PC-9 (cell line): ENCODE measurements around the gene ARSJ. TPM values are rescaled to one million over a fixed set of nuclear protein-coding genes. Genes with fewer than 3 reads are reported as not detected.

ENCODE experiments used
- BruUV-seq: library from RNA; stranded (reverse); fragments of 400-500 nt; replicated peaks from 2 replicates; lab custom pipeline; 2021; lab: Mats Ljungman, UMichigan
- CTCF ChIA-PET: fragments of 300-600 bp; sonication (Branson Sonifier 250); formaldehyde crosslinking; loops from one replicate; lab custom pipeline; 2022; ENCODE audit warnings: antibody characterized with exemption; lab: Charles Lee
- POLR2A ChIA-PET: fragments of 300-600 bp; sonication (Branson Sonifier 250); formaldehyde crosslinking; loops from one replicate; lab custom pipeline; 2022; ENCODE audit warnings: antibody characterized with exemption; ENCODE audit not compliant: unreplicated experiment; lab: Charles Lee
- DNase-seq, 2 experiments: peaks; one replicate each; pipeline versions ENCODE4 v3.0.0 to v3.0.0-alpha.2; 2015 to 2022; ENCODE audit warnings: mixed read lengths in 1 of 2
- H2AFZ ChIP-seq: fragments of 200-600 bp; sonication (generic); 2 replicates; pipeline ENCODE4 v1.8.1; 2017; ENCODE audit warnings: antibody characterized with exemption
- H3F3A ChIP-seq: fragments of 200-600 bp; sonication (generic); 2 replicates; pipeline ENCODE4 v1.8.1; 2017; ENCODE audit warnings: antibody characterized with exemption, mild to moderate bottlenecking, low read depth; ENCODE audit not compliant: insufficient read depth
- H3K27ac ChIP-seq: fragments of 200-600 bp; sonication (generic); 2 replicates; pipeline ENCODE4 v1.6.1; 2016; ENCODE audit warnings: mixed run types
- H3K27me3 ChIP-seq: fragments of 200-600 bp; sonication (generic); 2 replicates; pipeline ENCODE4 v1.6.1; 2016; ENCODE audit warnings: low read depth, mixed run types; ENCODE audit not compliant: insufficient read depth
- H3K36me3 ChIP-seq: fragments of 200-600 bp; sonication (generic); 2 replicates; pipeline ENCODE4 v1.6.1; 2016; ENCODE audit warnings: low read depth, mixed run types
- H3K4me1 ChIP-seq: fragments of 200-600 bp; sonication (generic); replicated peaks from 2 replicates; pipeline ENCODE4 v1.6.1; 2016; ENCODE audit warnings: mixed run types; ENCODE audit not compliant: insufficient read depth
- H3K4me2 ChIP-seq: fragments of 200-600 bp; sonication (generic); 2 replicates; pipeline ENCODE4 v1.6.1; 2017; ENCODE audit warnings: mixed run types
- H3K4me3 ChIP-seq: fragments of 200-600 bp; sonication (generic); 2 replicates; pipeline ENCODE4 v1.6.1; 2016; ENCODE audit warnings: mixed run types
- H3K79me2 ChIP-seq: fragments of 200-600 bp; sonication (generic); 2 replicates; pipeline ENCODE4 v1.6.1; 2017; ENCODE audit warnings: low read depth, mixed run types
- H3K9me2 ChIP-seq: fragments of 200-600 bp; sonication (generic); 2 replicates; pipeline ENCODE4 v1.8.1; 2017; ENCODE audit warnings: mild to moderate bottlenecking; ENCODE audit not compliant: insufficient read depth
- H3K9me3 ChIP-seq: fragments of 200-600 bp; sonication (generic); 2 replicates; pipeline ENCODE4 v1.8.1; 2016; ENCODE audit warnings: low read depth; ENCODE audit not compliant: insufficient read depth
- H4K20me1 ChIP-seq: fragments of 200-600 bp; sonication (generic); 2 replicates; pipeline ENCODE4 v1.8.1; 2017; ENCODE audit not compliant: insufficient read depth
- CTCF ChIP-seq: fragments of 200-600 bp; sonication (generic); conservative IDR thresholded peaks from 2 replicates; pipeline ENCODE4 v1.6.1; 2017; ENCODE audit warnings: mixed run types, antibody characterized with exemption, mild to moderate bottlenecking, moderate library complexity
- EZH2 ChIP-seq: fragments of 200-600 bp; sonication (generic); IDR thresholded peaks from 2 replicates; pipeline ENCODE4 v1.8.0; 2017; ENCODE audit warnings: antibody characterized with exemption, low read depth
- intact Hi-C: fragments of 100-400 bp; cut with micrococcal nuclease; formaldehyde crosslinking; loops from one replicate; pipeline ENCODE4 v1.10.0; 2022; ENCODE audit not compliant: unreplicated experiment
- total RNA-seq: library from RNA; stranded (reverse); gene quantifications from 2 replicates; pipeline ENCODE4 v1.2.3, GENCODE V29; 2021

The ARSJ gene
- total RNA-seq, 1 experiment from 2014 or later = 0.55 TPM

GRCh38 chr4:113904877-113905276, 74.6 kb downstream of the ARSJ start:
- Histone ChIP-seq H3K79me2 (no peaks in the 10 kb centered on the region), H2AFZ (no peak overlapping the region), H3K9me3 (no peaks in the 10 kb centered on the region), H3K9me2 (no peaks in the 10 kb centered on the region), H3K4me3 (no peak overlapping the region), H3K27ac (no peak overlapping the region), H3K36me3 (no peaks in the 10 kb centered on the region), H3K27me3 (no peaks in the 10 kb centered on the region), H3F3A (no peaks in the 10 kb centered on the region), H3K4me1 (no peaks in the 10 kb centered on the region), H3K4me2 (no peak overlapping the region), H4K20me1 (no peaks in the 10 kb centered on the region)
- intact Hi-C loops = loop anchor here (10.0 kb wide), 1 partner anchor 510 kb away; no protein-coding TSS in a partner anchor
- no peak for DNase-seq
- TF ChIP-seq CTCF = no peak
- TF ChIP-seq EZH2 = no peak
- POLR2A ChIA-PET = no interaction called here
- CTCF ChIA-PET = no interaction called here
- no TSS peak for BruUV-seq

- intact Hi-C loops = loop anchor here (2.0 to 10.0 kb wide), 2 partner anchors 507 to 623 kb away; no protein-coding TSS in a partner anchor
- no peak for TF ChIP-seq EZH2
- no peak for TF ChIP-seq CTCF
- ChIA-PET CTCF (no interaction called here), POLR2A (no interaction called here)
- no peaks in the 10 kb centered on the region for H4K20me1 ChIP-seq
- H2AFZ ChIP-seq = no peak overlapping the region
- peak in 1 of 2 experiments; percentile 10 for DNase-seq
- no TSS peak for BruUV-seq
- H3K9me2 ChIP-seq = no peaks in the 10 kb centered on the region
- H3K36me3 ChIP-seq = no peaks in the 10 kb centered on the region
- no peak overlapping the region for H3K4me3 ChIP-seq
- H3K79me2 ChIP-seq = no peaks in the 10 kb centered on the region
- no peaks in the 10 kb centered on the region for H3K4me1 ChIP-seq
- H3K9me3 ChIP-seq = no peaks in the 10 kb centered on the region
- no peak overlapping the region for H3K4me2 ChIP-seq
- H3K27ac ChIP-seq = no peak overlapping the region
- no peaks in the 10 kb centered on the region for H3K27me3 ChIP-seq
- H3F3A ChIP-seq = no peaks in the 10 kb centered on the region
Observed at GRCh38 chr4:113901994-113902787, 77.3 kb downstream of the ARSJ start.

- no peaks in the 10 kb centered on the region for H3K4me1 ChIP-seq
- H3F3A ChIP-seq = no peaks in the 10 kb centered on the region
- H3K4me2 ChIP-seq = no peak overlapping the region
- no peaks in the 10 kb centered on the region for H3K9me2 ChIP-seq
- no peaks in the 10 kb centered on the region for H3K27me3 ChIP-seq
- no peak overlapping the region for H3K4me3 ChIP-seq
- no peak overlapping the region for H3K27ac ChIP-seq
- H3K9me3 ChIP-seq = no peaks in the 10 kb centered on the region
- TF ChIP-seq EZH2 (no peak), CTCF (no peak)
- H3K36me3 ChIP-seq = no peaks in the 10 kb centered on the region
- ChIA-PET POLR2A (no interaction called here), CTCF (no interaction called here)
- no peaks in the 10 kb centered on the region for H4K20me1 ChIP-seq
- no TSS peak for BruUV-seq
- H3K79me2 ChIP-seq = no peaks in the 10 kb centered on the region
- intact Hi-C loops = loop anchor here (2.0 to 10.0 kb wide), 2 partner anchors 505 to 621 kb away; no protein-coding TSS in a partner anchor
- H2AFZ ChIP-seq = no peak overlapping the region
- DNase-seq = no peak
Observed at GRCh38 chr4:113899271-113900070, 80.0 kb downstream of the ARSJ start.
